Neural crest cell (in vitro differentiated cells): ENCODE measurements around the gene RAD18. TPM values are rescaled to one million over a fixed set of nuclear protein-coding genes. Genes with fewer than 3 reads are reported as not detected.

ENCODE experiments used
- DNase-seq: peaks from one replicate; pipeline ENCODE4 v3.0.0; 2021; ENCODE audit warnings: low read depth, mixed read lengths, low spot score
- H3K27ac Mint-ChIP-seq: one replicate; pipeline ENCODE4 v1.8.0; 2021; ENCODE audit warnings: mild to moderate bottlenecking, mixed read lengths; ENCODE audit not compliant: unreplicated experiment
- H3K27me3 Mint-ChIP-seq: 2 replicates; pipeline ENCODE4 v1.8.0; 2021; ENCODE audit warnings: low read depth, mild to moderate bottlenecking, mixed read lengths
- H3K36me3 Mint-ChIP-seq: 2 replicates; pipeline ENCODE4 v1.8.0; 2021; ENCODE audit warnings: low read depth, mild to moderate bottlenecking, mixed read lengths
- H3K4me1 Mint-ChIP-seq: 2 replicates; pipeline ENCODE4 v1.8.0; 2021; ENCODE audit warnings: mixed read lengths
- H3K4me3 Mint-ChIP-seq: one replicate; pipeline ENCODE4 v1.8.0; 2021; ENCODE audit warnings: mild to moderate bottlenecking, mixed read lengths
- H3K9me3 Mint-ChIP-seq: 2 replicates; pipeline ENCODE4 v1.8.0; 2021; ENCODE audit warnings: mixed read lengths
- CTCF ChIP-seq: fragments of 200-600 bp; sonication (generic); conservative IDR thresholded peaks from 2 replicates; pipeline ENCODE4 v1.5.0; 2021; ENCODE audit warnings: antibody characterized with exemption, mild to moderate bottlenecking
- total RNA-seq: library from RNA; stranded (reverse); gene quantifications from 2 replicates; pipeline ENCODE4 v1.2.1, GENCODE V29; 2021

RAD18 gene
- total RNA-seq, 1 donor from 2014 or later: 36.3 TPM

GRCh38 chr3:8976540-8977182 lies 13.4 kb upstream of the RAD18 start:
- no peak for DNase-seq
- Mint-ChIP-seq H3K4me1 (peaks cover 29% of the 10 kb centered on the region), H3K36me3 (peaks cover 5% of the 10 kb centered on the region), H3K4me3 (no peak overlapping the region), H3K27me3 (peaks cover 2% of the 10 kb centered on the region), H3K9me3 (peaks cover 6% of the 10 kb centered on the region), H3K27ac (no peak overlapping the region)
- no peak for TF ChIP-seq CTCF

GRCh38 chr3:8975081-8976020 lies 12.1 kb upstream of the RAD18 start:
- DNase-seq: no peak
- Mint-ChIP-seq H3K4me3 (peak overlapping the region; percentile 19), H3K27me3 (peaks cover 7% of the 10 kb centered on the region), H3K27ac (no peak overlapping the region), H3K4me1 (peaks cover 21% of the 10 kb centered on the region), H3K36me3 (peaks cover 4% of the 10 kb centered on the region), H3K9me3 (peaks cover 6% of the 10 kb centered on the region)
- TF ChIP-seq CTCF: no peak

GRCh38 chr3:8974458-8974857 lies 11.2 kb upstream of the RAD18 start:
- peaks cover 19% of the 10 kb centered on the region for H3K4me1 Mint-ChIP-seq
- DNase-seq: no peak
- H3K27ac Mint-ChIP-seq: no peak overlapping the region
- no peak overlapping the region for H3K4me3 Mint-ChIP-seq
- TF ChIP-seq CTCF: no peak
- H3K36me3 Mint-ChIP-seq: no peaks in the 10 kb centered on the region
- H3K27me3 Mint-ChIP-seq: peaks cover 10% of the 10 kb centered on the region
- H3K9me3 Mint-ChIP-seq: peaks cover 3% of the 10 kb centered on the region

- DNase-seq: no peak
- peaks cover 19% of the 10 kb centered on the region for H3K4me1 Mint-ChIP-seq
- H3K36me3 Mint-ChIP-seq: no peaks in the 10 kb centered on the region
- H3K9me3 Mint-ChIP-seq: no peaks in the 10 kb centered on the region
- no peak overlapping the region for H3K4me3 Mint-ChIP-seq
- H3K27me3 Mint-ChIP-seq: peaks cover 16% of the 10 kb centered on the region
- no peak overlapping the region for H3K27ac Mint-ChIP-seq
- TF ChIP-seq CTCF: no peak
Observed at GRCh38 chr3:8972639-8973038, 9.4 kb upstream of the RAD18 start.

GRCh38 chr3:8970971-8971589 lies 7.8 kb upstream of the RAD18 start:
- Mint-ChIP-seq H3K36me3 (no peaks in the 10 kb centered on the region), H3K27me3 (peaks cover 16% of the 10 kb centered on the region), H3K4me1 (peaks cover 19% of the 10 kb centered on the region), H3K9me3 (no peaks in the 10 kb centered on the region), H3K4me3 (peak overlapping the region; percentile 1), H3K27ac (no peak overlapping the region)
- DNase-seq: peak; percentile 80
- TF ChIP-seq CTCF: peak; percentile 99
